Kasumi-1 (cell line): ENCODE measurements around the gene SMU1.
"Not testable (repeated sequence)": the region's sequence is repeated elsewhere in the genome, so short reads cannot be mapped to it uniquely, and the experiment has no call there.

Experiments
- DNase-seq, 2 experiments: peaks; one replicate each; lab custom pipeline; 2025; lab: John Stamatoyannopoulos, UW

Gene SMU1

DNA sequence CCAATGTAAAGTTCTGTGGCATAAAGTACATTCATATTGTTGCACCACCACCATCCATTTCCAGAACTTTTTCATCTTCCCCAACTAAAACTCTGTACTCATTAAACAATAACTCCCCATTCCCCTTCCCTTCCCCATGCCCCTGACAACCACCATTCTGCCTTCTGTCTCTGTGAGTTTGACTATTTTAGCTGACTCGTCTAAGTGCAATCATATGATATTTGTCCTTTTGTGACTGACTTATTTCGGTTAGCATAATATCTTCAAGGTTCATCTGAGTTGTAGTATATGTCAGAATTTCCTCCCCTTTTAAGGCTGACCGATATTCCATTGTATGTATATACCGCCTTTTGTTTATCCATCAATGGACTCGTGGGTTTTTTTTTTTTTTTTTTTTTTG lies 29.0 kb upstream of the SMU1 start:
- no peak for DNase-seq

GRCh38 chr9:33104401-33104800 lies 27.9 kb upstream of the SMU1 start:
- no peak for DNase-seq

GRCh38 chr9:33103501-33104281 lies 27.2 kb upstream of the SMU1 start:
- no peak for DNase-seq

DNA sequence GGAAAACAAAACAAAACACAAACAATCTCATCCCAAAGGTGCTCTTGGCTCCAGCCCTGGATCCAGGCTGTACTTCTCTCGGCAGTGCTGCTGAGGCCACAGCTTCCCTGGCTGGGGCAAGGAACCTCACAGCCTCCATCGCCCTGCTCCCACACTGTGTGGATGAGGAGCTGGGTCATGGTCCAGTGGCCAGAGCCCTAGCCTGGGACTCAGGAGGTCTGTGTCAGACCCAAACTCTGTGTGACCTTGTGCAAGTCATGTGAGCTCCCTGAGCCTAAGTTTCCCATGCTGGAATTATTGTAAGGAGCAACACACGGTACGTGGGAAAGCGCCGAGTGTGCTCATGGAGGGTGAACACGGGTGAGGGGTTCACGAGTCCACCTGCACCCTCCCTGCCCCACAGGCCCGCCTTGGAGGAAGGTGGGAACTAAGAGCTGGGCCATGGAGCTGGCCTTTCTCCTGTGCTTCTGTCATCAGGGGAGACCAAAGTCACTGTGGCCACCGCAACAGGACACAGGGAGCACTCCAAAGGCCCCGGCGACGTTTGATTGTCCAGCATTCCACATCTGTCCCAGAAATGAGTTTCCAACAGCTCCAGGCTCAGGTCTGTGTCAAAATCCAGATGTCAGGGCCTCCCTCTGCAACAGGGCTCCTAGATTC lies 26.2 kb upstream of the SMU1 start:
- no peak for DNase-seq

- no peak for DNase-seq
Observed at GRCh38 chr9:33101104-33101951, 24.9 kb upstream of the SMU1 start.

GRCh38 chr9:33099754-33100153 lies 23.3 kb upstream of the SMU1 start:
- DNase-seq, result no peak

- no peak for DNase-seq
Observed at GRCh38 chr9:33097192-33097591, 20.7 kb upstream of the SMU1 start.

GRCh38 chr9:33092634-33093033 lies 16.2 kb upstream of the SMU1 start:
- DNase-seq, result no peak

GRCh38 chr9:33085672-33086071 lies 9.2 kb upstream of the SMU1 start:
- not testable (repeated sequence) for DNase-seq

DNA sequence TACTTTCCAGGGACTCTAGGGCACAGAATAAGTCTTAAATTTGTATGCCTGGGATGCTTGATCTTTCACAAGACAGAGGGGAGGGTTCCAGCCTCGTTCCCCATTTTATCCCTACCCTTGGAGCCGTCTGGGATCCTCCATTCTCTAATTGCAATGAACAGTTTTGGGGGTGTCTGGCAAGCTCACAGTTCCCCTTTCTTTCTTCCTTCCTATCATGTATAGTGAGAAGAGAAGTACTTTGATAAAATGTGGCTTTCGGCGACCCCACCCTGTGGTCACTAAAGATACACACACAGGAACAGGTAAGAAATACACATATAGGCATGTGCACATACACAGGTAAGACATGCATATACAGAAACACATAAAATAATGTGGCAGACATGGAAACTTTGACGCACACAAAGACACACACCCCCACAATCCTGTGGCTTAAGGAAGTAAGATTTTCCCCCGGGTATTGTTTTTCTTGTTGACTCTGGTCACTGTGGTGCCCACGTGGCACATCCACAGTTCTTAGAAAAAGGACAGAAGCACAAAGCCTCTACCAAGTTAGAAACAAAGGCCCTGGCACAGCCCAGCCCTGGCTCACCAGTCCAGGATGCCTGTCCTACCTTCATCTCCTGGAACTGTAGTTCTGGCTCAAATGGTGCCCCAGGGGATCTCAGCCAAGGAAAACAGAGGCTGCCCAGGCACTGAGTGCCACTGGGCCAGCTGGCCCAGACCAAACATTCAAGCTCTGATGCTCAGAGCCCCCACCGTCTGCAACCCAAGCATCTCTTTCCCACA lies 6.3 kb upstream of the SMU1 start:
- DNase-seq, result peak in 1 of 2 experiments; percentile 6

GRCh38 chr9:33082128-33082527 lies 5.7 kb upstream of the SMU1 start:
- no peak for DNase-seq

GRCh38 chr9:33081128-33081851 lies 4.8 kb upstream of the SMU1 start:
- peak; percentile 97 to 98 for DNase-seq

DNA sequence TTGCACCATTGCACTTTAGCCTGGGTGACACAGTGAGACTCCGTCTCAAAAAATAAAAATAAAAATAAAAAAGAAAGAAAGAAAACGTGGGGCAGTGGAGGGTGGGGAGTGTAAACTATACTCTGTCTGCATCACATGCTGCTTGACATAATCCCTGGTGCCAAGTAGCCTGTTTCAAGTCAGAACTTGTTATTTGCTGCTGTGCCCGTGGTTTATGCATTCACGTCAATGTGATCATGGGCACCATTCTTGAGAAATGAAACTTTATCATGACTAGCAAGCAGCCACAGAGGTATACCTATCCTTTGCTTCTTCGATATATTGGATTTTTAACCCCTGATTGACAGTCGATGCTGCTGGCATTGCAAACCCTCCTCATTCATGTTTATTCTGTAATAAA lies 4.1 kb upstream of the SMU1 start:
- no peak for DNase-seq

DNA sequence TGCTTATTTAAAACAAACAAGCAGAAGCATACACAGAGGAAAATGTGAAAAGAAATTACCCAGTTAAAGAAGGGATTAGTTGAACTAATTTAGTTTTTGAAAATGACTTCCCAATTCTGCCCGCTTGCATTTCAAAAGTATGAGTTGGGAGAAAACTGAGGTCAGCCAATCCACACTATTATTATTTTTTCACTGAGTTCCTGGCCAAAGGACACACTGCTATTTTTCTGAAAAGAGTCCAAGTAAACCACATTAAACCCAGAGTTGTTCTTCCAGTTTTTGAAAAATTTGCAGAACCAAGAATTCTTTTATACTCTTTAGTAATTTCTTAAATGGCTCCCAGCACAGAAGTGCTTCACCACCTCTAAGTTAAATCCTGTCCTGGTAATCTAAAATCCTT lies 7.5 kb downstream of the SMU1 start:
- DNase-seq, result no peak

GRCh38 chr9:33065157-33066076 lies 11.1 kb downstream of the SMU1 start:
- DNase-seq, result no peak

GRCh38 chr9:33051144-33051543 lies 25.3 kb downstream of the SMU1 start:
- no peak for DNase-seq

GRCh38 chr9:33049680-33050361 lies 26.7 kb downstream of the SMU1 start:
- DNase-seq, result no peak

GRCh38 chr9:33048054-33048465 lies 28.4 kb downstream of the SMU1 start:
- DNase-seq, result no peak

- no peak for DNase-seq
Observed at GRCh38 chr9:33046061-33046460, 30.4 kb downstream of the SMU1 start.
